SU-DHL-6 (cell line): ENCODE results near the gene ZNF587.

Experiments used
- CTCF ChIP-seq: fragments of 200-600 bp; sonication (generic); IDR thresholded peaks from one replicate; pipeline ENCODE4 v1.5.1; 2017; ENCODE audit warnings: antibody characterized with exemption, mild to moderate bottlenecking, low read length, moderate library complexity; ENCODE audit not compliant: insufficient read depth, poor library complexity, severe bottlenecking
- EZH2phosphoT487 ChIP-seq: fragments of 200-600 bp; sonication (generic), shearing (Covaris generic); conservative IDR thresholded peaks from 2 replicates; pipeline ENCODE4 v1.6.1; 2018; ENCODE audit warnings: mild to moderate bottlenecking, antibody characterized with exemption, low read length, moderate library complexity, mixed read lengths

- TF ChIP-seq EZH2phosphoT487 (no peak), CTCF (no peak)
Observed at GRCh38 chr19:57816652-57817051, 33.0 kb upstream of the ZNF587 start.
